Thoracic aorta endothelial cell (primary cell): ENCODE measurements around the gene LRFN2. TPM values are rescaled to one million over a fixed set of nuclear protein-coding genes. Genes with fewer than 3 reads are reported as not detected.

Experiments used
- small RNA-seq: library from RNA; depleted of rRNA; stranded (forward); fragments of <200 nt; gene quantifications from one replicate; pipeline ENCODE3, GENCODE V24; 2012
- total RNA-seq: library from RNA; depleted of rRNA; stranded (reverse); fragments of >200 nt; gene quantifications from 2 replicates; pipeline ENCODE4 v1.2.3, GENCODE V29; 2012

The LRFN2 gene
- total RNA-seq, result not detected in 2 replicates

DNA sequence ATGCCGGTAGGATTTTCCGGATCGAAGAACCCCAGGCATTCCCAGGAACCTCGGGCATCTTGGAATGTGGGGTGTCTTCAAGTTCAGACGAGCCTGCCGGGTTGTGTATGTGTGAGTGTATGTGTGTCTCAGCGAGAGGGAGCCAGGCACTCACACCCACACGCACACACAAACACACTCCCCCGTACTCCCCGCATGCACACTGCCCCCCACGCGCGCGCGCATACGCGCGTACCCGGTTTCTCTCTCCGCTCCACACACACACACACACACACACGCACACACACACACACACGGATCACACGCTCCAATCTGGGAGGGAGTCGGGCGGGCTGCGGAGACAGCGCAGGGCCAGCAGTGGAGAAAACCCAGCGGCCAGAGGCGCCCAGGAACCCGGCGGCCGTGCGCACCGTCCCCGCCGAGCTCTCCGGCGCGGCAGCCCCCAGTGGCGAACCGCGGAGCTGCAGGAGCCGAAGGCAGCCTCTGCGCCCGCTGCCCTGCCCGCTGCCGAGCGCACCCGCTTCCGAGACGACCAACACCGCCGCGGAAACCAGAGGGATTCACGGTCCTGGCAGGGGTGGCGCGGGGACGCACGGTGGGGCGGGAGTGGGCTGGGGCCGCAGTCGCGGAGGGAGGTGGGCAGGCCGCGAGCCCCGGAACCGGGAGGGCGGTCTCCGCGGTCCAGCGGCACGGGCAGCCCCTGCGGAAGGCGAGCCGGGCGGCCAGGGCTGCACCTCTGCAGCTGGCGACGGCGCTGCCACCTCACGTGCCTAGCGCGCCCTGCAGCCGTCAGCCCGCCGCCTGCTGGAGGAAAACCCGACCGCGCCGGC, at the start of gene LRFN2:
TSS of gene LRFN2 (minus strand) at position 125 of the 830 bp plus-strand sequence.

Small RNA genes within 50 kb of the gene (small RNA-seq; reads per million reads assigned to genes)
- gene RNU6-250P, result not detected
